NCI-H748 treated with DMSO at 0.1 percent for 48 hours (cell line): Measurements from ENCODE around the gene PKP1.

Experiments used
- DNase-seq: peaks from one replicate; lab custom pipeline; 2025; lab: John Stamatoyannopoulos, UW

Gene PKP1

DNA sequence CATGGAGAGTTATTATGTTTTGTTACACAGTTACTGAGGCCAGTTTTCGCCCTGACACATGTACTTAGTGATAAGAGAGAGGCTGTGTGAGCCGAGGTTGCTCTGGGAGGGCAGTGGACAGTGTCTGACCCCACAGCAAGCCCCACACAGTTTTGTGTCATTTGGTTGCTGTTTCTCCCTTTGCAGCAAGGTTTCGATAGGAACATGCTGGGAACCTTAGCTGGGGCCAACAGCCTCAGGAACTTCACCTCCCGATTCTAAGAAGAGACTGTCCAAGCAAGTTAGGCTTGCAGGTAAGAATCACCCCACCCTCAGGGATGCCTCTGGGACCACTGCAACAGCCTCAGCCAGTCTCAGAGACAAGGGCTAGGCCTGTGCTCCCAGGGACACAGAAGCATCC lies 45.3 kb downstream of the PKP1 start:
- DNase-seq: no peak

DNA sequence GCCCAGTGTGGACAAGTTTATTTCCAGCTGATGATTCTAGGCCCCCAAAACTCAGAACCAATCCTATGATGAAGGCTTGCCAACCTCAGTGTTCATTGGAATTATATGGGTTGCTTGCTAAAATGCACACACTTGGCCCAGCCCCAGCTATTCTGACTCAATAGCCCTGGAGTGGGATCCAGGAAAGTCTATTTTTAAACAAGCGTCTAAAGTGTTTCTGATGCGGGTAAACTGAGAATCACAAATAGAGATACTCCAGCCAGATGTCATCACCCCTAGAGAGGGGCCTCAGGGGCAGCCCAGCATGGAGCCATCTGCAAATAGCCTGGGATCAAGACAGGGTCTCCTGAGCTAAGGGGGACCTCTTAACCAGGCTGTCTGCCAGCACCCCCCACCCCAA lies 46.0 kb downstream of the PKP1 start:
- no peak for DNase-seq

DNA sequence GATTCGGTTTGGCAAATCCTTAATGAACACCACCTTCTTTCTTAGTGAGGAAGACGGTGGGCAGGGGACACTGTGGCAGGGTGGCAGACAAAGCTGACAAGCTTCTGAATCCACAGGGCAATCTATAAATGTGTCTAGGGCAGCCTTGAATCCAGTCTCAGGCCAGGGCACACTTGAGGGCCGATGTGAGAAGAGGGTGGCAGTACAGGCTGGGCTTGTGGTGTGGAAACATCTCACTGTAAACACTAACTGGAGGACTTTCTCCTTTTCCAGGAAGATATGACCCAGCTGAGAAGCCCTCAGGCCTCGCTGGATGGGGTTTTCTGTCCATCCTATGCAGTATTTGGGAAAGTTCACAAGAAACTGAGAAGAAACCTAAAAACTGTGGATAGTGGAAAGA lies 46.5 kb downstream of the PKP1 start:
- no peak for DNase-seq

DNA sequence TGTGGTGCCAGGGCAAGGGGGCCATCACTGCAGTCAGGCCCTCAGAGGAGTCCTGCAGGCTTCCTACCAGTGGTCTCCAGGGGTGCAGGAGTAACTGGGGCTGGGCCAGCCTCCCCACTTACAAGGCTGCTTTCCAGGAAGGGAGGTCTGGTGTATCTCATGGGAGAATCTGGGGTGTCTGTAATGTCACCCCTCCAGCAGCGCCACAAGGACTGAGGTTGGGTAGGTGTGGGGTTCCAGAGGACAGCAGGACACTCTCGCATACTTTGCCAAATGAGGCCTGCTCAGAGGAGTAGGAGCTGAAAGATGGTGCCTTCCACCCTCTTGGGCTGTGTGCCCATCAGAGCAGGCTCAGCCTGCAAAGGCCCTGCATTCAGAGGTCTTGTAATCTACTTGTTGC lies 47.2 kb downstream of the PKP1 start:
- no peak for DNase-seq

DNA sequence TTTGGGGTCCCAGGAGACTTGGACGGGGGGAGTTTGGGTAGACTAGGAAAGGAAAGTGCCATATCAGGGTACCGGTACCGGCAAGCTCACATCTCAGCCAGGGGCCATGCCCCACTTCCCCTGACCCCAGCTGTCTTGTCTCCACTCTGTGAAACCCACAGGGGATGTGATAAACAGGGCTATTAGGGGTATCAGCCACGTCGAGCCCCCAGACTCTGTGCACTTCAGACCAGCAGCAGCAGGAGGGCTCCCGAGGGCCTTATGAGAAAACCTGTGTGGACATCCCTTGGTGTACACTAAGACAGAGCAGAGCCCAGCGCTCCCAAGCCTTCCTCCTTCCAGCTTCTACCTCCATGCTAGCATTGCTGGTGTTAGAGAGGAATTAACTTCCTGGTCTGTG lies 47.9 kb downstream of the PKP1 start:
- no peak for DNase-seq

DNA sequence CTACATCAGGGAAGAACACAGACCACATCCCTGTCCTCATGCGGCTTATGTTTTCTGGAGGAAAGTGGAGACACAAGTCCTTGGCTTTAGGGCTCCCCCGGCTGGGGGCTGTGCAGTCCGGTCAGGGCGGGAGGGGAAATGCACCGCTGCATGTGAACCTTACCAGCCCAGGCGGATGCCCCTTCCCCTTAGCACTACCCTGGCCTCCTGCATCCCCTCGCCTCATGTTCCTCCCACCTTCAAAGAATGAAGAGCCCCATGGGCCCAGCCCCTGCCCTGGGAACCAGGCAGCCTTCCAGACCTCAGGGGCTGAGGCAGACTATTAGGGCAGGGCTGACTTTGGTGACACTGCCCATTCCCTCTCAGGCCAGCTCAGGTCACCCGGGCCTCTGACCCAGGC lies 48.7 kb downstream of the PKP1 start:
- no peak for DNase-seq

DNA sequence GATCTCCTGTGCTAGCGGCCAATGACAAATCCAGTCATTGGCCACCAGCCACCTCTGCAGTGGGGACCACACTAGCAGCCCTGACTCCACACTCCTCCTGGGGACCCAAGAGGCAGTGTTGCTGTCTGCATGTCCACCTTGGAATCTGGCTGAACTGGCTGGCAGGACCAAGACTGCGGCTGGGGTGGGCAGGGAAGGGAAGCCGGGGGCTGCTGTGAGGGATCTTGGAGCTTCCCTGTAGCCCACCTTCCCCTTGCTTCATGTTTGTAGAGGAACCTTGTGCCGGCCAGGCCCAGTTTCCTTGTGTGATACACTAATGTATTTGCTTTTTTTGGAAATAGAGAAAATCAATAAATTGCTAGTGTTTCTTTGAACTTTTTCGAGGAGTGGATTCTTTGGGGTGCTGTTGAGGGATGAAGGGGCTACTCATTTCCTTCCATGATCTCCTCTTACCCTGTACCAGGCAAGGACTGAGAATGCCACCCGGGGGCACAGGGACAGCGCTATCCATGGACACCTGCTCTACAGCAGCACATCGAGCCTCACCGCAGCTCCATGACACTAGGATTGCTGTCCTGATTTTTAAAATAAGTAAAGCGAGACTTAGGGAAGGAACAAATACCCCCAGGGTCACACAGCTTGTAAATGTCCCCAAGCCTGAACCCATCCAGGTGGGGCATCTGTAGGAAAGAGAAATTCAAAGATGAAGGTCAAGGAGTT lies 49.5 kb downstream of the PKP1 start:
- DNase-seq: no peak

DNA sequence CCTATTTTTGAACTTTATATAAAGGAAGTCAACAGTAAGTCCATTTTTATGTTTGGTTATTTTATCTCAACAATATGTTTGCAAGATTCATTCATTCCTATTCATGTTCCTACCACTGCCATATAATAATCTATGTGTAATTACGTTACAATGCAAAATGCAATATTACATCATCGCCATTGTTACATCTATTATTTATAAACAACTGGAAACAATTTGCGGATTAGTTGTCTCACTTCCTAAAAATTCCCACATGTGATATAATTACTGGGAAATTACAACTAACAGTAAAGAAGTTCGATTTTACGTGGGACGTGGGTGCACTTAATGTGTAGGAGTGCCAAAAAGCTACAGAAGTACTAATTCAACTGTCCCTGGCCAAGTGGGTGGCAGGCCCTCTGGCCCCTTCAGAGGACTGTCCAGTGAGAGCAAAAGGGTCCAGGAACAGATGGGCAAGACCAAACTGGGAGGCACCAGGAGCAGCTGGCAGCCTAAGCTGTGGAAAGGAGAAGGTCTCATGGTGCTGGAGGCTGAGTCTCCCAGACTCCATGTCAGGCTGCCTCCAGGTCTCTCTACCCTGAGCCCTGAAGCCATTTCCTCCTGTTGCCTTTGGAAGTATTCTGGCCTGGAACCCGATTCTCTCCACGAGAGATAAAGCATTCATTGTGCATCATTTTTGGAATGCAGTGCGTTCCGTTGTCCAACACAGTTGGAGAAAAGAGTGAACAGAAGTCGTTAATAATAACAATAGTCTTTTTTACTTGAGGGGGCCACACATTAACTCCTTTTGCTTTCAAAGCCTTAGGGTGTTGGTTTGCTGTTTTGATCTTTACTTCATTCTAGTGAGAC lies 51.2 kb downstream of the PKP1 start:
- DNase-seq: no peak

DNA sequence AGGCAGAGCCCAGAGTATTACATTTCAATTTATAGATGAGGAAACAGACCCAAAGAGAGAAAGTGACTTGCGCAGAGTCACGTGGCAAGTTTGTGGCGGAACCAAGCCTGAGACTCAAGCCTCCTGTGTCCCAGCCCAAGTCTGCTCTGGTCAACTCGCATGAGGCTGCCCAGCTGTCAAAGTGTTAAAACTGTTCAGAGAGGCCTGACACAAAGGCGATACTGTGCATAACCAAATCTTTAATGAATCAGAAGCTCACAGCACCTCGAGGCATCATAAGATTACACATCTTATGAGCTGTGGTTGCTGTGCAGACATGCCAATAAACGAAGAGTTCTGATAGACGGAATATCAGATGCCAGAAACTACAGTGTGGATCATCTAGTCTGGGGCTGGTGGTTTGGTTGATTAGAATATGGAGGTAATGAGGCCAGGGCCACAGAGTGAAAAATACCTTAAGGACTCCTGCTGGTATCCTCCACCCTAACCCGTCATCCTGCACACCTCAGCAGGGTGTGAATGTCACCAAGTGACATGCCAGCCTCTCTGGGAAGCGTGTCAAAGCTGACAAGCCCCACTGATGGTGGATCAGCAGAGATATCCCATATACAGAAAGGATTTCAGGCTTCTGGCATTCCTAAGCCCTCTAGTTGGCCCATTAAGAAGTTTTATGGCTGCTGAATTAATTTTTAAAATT lies 52.0 kb downstream of the PKP1 start:
- no peak for DNase-seq

DNA sequence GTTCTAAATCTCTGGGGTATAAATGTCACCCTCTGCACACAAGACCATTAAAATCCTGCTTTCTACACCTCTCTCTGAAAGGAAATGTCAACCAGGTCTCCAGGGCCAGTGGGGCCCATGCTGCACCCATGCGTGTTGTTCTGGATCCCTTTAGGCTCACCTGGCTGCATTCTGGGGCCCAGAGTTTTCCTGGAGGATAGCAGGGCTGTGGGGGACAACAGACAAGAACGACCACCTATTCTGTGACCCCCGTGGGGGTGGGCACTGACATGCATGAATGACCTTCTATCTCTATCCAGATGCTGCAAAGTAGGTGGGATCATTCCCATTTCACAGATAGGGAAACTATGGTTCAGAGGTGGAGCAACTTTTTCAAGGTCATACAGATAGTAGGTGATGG lies 52.6 kb downstream of the PKP1 start:
- DNase-seq: no peak

DNA sequence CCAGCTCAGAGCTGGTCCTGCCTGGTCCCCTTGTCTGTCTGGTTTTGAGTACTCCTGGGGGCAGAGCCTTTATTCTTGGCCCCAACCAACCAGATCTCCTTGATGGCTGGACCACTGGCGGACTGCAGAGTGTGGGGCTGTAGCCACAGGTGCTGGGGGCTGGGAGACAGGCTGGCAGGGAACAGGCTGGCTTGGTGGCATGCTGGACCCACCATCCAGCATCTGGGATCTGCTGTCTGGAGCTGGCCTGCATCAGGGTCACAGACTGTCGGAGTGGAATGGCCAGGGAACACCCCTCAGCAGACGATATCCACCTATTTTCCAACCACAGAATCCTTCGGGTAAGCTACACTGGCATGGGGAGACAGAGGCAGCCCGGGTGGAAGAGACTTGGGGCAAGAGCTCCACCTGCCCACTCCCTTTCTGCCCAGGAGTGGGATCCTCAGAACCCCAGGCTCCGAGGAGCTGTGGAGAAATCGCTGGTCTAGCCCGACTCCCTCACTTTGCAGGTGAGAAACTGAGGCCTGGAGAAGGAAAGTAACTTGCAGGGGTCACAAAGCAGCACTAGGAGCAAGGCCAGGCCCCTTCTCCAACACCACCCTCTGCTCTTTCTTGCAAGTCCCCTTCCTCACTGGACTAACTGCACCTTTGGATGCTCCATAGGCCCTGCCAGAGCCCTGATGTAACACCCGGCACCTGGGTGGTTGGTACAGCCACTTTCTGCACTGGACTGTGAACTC lies 53.6 kb downstream of the PKP1 start:
- no peak for DNase-seq

DNA sequence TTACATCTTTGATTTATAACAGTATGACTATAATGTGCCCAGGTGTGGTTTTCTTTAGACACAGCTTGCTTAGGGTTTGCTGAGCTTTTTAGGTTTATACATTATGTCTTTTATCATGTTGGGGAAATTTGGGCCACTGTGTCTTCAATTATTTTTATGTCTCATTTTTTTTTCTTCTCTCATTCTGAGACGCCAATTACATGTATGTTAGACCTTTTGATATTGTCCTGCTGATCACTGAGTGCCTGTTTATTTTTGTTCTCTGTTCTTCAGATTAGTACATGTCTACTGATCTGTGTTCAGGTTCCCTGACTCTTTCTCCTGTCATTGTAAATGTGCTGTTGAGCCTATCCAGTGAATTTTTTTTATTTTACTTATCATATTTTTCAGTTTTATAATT lies 58.1 kb downstream of the PKP1 start:
- no peak for DNase-seq

DNA sequence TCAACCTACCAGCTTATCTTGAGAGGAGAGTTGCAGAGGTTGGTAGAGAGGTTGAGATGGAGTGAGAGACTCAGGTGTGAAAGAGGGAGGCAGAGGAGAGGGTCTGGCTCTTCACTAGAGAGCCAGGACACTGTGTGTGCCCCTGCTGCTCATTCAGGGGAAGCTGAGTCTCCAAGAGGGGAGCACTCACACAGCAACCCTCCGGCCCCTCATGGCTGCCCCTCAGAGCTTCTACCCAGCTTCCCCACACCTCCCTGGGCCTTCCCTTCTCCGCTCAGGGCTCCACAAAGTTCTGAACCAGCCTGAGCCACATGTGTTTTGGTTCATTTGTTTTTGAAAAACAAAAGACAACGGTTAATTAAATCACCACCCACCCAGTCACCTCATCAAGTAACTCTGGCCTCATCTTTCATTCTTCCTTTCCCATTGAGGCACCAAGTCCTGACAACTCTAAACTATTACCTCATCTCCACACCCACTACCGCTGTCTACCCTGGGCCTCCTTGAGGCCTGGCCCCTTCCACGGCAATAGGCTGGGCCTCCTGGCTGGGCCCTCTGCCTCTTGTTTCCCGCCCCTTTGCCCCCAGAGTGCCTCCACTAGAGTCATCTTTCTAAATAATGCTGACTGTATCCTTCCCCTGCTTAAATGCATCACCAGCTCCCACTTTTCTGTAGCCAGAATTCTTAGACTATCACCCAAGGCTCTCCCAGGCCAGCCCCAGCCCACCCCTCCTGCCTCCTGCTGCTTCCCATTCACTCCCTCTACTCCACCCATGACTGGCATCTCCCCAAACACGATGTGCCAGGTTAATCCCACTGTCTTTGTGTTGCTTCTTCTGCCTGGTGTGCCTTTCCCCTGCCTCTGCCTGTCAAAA lies 61.1 kb downstream of the PKP1 start:
- DNase-seq: no peak

DNA sequence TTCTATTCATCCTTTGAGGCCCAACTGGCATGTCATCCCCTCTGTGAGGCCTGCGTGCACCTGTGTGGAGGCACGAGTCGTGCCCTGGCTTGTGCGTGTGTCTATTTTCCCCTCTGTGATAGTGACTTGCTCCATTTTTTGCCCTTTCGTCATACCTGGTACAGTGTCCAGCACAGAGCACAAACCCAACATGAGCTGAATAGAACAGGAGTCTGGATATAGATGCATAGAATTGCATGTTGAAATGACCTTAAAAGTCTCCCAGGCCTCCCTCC lies 61.7 kb downstream of the PKP1 start:
- no peak for DNase-seq

DNA sequence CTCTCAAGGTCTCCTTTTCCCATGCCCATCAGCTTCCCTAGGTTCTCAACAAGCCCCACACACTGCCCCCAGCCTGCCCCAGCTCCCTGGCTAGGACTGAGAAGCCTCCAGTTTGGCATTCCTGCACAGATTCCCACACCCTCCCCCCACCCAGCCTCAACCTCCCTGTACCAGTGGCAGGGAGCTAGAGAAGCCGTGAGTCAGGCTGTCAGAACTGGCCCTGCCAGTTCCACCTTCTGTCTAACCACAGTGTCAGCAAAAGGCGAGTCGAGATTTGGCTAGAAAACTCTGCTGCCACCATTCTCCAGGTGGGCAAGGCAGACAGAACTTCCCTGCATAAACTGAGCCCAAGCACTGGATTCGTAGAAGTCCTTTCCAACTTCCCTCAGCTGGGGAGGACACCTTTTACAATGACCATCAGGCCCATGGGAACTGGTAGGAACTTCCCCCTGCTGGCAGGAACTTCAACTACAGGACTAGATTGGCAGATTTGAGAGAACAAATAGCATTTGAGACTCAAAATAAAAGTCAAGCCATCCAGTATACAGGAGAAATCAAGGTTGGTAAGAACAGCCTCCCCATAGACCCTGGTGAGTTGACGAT lies 63.1 kb downstream of the PKP1 start:
- DNase-seq: peak; percentile 5

DNA sequence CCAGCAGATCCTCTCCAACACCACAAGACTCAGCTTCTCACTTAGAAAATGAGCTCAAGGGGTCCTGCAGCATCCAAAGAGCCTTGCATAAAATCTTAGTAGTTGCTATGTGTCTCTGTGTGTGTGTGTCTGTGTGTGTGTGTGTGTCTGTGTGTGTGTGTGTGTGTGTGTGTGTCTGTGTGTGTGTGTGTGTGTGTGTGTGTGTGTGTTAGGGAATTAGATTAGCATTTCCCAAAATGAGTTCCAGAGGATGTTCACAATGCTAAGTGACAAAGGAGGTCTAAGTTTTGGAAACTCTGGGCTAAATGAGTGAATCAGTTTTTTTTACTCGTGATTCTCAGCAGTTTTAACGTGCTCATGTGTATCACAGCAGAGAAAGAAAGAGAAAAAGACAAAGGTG lies 63.7 kb downstream of the PKP1 start:
- no peak for DNase-seq

DNA sequence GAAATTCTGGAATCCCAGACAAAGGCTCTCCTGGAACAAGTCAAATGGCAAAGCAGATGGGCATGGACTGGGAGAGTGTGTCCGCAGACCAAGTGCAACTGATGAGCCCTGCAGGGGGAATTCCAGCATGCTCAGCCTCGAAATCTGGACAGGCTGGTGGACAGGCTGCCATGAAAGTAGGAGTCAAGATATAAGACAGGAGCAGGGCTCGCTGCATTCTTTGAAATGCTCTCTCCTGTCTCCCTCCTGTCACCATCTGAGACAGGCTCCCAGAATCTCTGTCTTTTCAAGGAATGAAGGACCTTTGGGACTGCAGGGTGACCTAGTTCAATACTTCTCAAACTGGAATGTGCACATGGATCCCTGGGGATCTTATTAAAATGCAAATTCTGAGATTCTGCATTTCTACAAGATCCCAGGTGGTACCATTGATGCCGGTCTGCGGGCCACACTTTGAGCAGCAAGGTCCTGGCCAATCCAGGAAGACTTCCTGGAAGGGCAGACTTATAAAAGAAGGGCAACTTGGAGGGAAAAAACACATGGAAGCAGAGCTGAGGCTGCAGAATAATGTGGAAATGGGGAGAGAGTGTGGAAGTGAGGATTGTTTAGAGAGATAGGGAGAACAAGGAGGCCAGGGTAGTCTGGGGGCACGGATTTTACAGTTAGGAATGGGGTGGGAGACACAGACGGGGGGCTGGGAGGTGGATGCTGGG lies 64.3 kb downstream of the PKP1 start:
- DNase-seq: no peak

DNA sequence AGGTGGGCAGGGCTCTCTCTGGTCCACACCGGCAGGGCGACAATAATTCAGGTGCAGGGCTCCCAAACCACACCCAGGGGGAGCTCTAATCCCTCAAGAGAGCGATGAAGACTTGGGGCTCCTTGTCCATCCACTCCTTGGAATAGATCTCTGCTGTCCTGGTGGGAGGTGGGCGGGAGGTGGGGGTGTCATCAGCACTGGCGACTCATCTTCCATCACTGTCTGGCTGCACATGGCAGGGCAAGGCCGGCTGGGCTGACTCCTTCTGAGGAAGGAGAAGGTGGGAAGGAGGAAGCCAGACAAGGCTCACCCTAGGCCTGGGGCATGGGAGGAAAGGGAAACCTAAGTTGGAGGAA lies 64.9 kb downstream of the PKP1 start:
- no peak for DNase-seq

DNA sequence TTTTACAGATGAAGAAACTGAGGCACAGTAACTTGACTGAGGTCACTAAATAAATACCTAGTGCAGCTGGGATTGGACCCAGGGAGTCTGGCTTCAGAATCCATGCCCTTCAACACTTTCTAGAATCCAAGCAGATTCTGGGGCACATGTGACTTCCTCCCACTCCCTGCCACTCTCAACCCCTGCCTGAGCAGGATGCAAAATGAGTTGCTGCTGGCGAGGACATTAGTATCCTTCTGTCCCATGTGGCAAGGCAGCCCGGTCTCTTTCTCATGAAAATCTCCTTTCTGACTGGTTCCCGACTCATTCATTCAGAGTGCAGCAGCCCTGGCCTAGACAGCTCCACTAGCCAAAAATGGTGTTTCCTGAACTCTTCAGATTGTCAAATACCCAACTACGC lies 65.8 kb downstream of the PKP1 start:
- DNase-seq: no peak

DNA sequence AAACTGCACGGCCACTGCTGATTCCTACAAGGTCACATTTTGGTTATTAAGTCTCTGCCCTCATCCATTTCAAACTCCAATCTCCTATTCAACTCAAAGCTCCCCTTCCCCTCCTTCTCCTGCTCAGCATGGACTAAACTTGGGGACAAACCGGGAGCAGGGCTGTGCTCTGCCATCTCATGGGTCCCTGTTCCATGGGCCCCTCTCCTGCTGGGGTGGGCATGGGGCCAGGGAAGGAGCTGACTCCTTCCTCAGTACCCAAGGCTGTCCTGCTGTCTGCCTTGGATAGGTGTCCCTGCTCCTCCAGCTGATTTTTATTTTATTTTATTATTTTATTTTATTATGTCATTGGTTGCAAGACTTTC lies 67.0 kb downstream of the PKP1 start:
- DNase-seq: no peak

DNA sequence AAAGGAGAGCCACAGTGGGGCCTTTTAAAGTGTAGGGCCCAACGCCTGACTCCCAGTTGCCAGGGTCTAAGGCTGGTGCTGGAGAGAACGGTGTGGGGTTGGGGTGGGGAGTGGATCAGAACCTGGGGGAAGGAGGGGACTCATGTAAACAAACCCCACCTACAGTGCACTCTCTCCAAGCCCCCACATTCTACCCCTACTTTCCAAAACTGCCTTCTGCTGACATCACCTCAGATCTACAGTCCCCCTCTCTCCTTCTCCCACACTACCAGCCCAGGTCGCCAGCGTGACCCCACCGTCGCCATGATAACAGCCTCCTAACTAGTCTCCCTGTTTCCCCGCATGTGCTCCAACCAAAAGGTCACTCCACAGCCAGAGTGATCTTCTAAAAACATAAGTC lies 67.6 kb downstream of the PKP1 start:
- no peak for DNase-seq
